ENCODE data around the gene ANO9.

Gene ANO9

DNA sequence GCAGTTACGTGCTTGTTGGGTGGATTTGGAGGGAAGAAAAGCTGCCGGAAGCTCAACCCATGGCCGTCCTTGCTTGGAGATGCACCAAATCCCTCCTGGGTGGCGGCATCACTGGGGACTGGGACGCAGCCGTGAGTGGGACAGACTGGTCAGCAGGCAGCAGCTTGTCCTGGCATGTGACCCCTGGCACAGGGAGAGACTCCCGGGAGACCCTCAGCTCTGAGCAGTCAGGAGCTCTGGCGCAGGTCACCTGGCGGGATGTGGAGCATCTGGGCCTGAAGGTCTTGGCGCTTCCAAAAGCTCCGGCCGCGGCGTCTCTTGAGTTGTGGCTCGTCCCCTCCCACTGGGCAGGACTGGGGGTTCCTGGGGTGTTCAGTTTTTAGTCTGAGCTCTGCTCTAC, 34.6 kb upstream of the ANO9 start:
- TF ChIP-seq, protein P1, sequence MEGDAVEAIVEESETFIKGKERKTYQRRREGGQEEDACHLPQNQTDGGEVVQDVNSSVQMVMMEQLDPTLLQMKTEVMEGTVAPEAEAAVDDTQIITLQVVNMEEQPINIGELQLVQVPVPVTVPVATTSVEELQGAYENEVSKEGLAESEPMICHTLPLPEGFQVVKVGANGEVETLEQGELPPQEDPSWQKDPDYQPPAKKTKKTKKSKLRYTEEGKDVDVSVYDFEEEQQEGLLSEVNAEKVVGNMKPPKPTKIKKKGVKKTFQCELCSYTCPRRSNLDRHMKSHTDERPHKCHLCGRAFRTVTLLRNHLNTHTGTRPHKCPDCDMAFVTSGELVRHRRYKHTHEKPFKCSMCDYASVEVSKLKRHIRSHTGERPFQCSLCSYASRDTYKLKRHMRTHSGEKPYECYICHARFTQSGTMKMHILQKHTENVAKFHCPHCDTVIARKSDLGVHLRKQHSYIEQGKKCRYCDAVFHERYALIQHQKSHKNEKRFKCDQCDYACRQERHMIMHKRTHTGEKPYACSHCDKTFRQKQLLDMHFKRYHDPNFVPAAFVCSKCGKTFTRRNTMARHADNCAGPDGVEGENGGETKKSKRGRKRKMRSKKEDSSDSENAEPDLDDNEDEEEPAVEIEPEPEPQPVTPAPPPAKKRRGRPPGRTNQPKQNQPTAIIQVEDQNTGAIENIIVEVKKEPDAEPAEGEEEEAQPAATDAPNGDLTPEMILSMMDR (conservative IDR thresholded peaks at IDR 0.05; ENCODE audit: control insufficient read depth, insufficient read depth, low read depth, low read length) = no peak
- DNase-seq (ENCODE audit: low read depth) = no peak
- H3K4me3 ChIP-seq (ENCODE audit: control insufficient read depth, low read depth, low read length) = no peak overlapping the region

DNA sequence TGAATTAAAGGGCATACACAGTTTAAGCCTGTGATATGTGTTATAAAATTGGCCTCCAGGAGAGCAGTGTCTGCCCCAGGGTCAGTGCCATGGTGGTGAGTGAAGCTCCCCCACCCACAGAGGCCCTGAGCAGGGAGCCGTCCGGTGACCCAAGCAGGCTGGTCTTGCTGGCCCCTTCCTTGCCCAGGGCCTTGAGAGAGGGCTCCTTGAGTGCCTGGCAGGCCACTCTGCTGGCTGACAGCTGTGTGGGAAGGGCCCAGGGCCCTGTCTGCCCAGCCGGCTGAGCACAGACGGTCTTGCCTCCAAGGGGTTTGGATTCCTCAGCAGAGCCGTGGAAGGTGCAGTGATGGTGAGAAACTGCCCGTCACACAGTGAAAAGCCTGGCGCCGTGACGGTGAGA, 34.1 kb upstream of the ANO9 start:
- no peak overlapping the region for H3K4me3 ChIP-seq (ENCODE audit: control insufficient read depth, low read depth, low read length)
- no peak for DNase-seq (ENCODE audit: low read depth)
- TF ChIP-seq, protein P1 (conservative IDR thresholded peaks at IDR 0.05; ENCODE audit: control insufficient read depth, insufficient read depth, low read depth, low read length) = no peak

DNA sequence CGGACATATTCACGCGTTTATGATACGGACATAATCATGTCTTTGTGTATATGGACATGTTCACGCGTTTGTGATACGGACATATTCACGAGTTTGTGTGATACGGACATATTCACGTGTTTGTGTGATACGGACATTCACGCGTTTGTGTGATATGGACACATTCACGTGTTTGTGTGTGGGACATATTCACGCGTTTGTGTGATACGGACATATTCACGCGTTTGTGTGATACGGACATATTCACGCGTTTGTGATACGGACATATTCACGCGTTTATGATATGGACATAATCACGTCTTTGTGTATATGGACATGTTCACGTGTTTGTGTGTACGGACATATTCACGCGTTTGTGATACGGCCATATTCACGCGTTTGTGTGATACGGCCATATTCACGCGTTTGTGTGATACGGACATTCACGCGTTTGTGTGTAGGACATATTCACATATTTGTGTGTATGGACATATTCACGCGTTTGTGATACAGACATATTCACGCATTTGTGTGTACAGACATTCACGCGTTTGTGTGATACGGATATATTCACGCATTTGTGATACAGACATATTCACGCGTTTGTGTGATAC, 33.2 kb upstream of the ANO9 start:
- no peak for DNase-seq (ENCODE audit: low read depth)
- H3K4me3 ChIP-seq (ENCODE audit: control insufficient read depth, low read depth, low read length) = no peak overlapping the region
- TF ChIP-seq, protein P1 (conservative IDR thresholded peaks at IDR 0.05; ENCODE audit: control insufficient read depth, insufficient read depth, low read depth, low read length) = no peak

DNA sequence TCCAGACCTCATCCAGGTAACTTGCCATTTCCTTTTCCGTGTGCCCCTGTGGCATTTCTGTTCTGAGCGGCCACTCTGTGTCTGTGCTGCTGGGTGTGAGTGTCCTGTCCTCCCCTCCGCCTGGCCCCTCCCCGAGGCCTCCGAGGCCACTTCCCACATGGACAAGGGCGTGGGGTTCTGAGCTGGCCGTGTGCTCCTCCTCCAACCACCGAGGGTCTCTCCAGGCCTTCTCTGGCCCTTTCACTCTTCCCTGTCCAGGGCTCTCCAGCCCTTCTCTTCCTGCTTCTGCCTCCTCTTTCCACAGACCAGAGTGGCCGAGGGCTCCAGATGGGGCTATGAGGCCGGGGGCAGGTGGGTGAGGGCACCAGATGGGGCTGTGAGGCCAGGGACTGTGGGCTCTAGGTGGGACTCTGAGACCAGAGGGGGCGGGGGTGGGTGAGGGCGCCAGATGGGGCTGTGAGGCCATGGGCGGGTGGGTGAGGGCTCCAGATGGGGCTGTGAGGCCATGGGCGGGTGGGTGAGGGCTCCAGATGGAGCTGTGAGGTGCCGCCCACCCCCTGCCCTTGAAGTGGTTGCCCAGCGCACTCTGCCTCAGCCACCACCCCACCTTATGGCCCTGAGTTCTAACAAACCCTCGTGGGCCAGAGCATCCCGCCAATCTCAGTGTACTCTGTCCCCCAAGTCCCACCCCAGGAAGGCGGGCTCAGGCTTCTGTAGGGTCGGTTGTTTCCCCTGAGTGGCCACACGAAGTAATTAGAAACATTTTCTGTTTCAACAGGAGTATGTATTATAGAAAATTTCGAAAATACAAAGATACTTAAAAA, 32.4 kb upstream of the ANO9 start:
- no peak for DNase-seq (ENCODE audit: low read depth)
- no peak overlapping the region for H3K4me3 ChIP-seq (ENCODE audit: control insufficient read depth, low read depth, low read length)
- TF ChIP-seq, protein P1 (conservative IDR thresholded peaks at IDR 0.05; ENCODE audit: control insufficient read depth, insufficient read depth, low read depth, low read length) = no peak

DNA sequence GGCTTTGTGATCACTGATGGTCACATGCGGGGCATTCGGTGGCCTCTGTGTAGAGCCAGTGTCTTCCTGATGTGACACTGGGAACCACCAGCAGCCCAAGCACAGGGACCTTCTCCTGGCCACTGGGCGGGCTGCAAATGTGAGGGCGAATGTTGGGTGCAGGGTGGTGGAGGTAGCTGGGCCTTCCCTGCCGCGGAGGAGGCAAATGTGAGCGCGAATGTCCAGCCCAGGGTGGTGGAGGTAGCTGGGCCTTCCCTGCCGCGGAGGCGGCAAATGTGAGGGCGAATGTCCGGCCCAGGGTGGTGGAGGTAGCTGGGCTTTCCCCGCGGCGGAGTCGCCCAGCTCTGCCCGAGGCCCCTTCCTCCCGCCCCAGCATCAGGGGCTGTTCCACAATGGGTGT, 31.6 kb upstream of the ANO9 start:
- H3K4me3 ChIP-seq (ENCODE audit: control insufficient read depth, low read depth, low read length) = no peak overlapping the region
- no peak for DNase-seq (ENCODE audit: low read depth)
- TF ChIP-seq, protein P1 (conservative IDR thresholded peaks at IDR 0.05; ENCODE audit: control insufficient read depth, insufficient read depth, low read depth, low read length) = no peak

DNA sequence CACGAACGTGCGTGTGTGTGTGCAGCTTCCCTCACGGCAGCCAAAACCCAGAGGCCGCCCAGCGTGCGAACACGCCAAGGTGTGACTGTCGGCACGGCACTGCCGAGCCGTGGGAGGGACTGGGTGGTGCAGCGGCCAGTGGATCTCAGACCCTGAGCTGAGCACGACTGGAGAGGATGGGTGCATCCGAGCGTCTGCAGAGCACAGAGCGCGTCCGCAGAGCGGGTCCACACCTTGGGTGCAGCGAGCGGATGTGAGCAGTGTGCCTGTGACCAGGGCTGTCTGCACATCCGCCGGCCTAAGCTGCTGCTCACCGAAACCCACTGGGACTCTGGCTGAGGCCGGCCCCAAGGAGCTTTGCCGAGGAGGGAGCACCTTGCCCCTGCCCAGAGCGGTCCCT, 31.0 kb upstream of the ANO9 start:
- no peak overlapping the region for H3K4me3 ChIP-seq (ENCODE audit: control insufficient read depth, low read depth, low read length)
- no peak for DNase-seq (ENCODE audit: low read depth)
- TF ChIP-seq, protein P1 (conservative IDR thresholded peaks at IDR 0.05; ENCODE audit: control insufficient read depth, insufficient read depth, low read depth, low read length) = no peak

All from fibroblast of mammary gland (primary cell).